MCF 10A (cell line): ENCODE data around the gene UGT1A5. TPM values are rescaled to one million over a fixed set of nuclear protein-coding genes. Genes with fewer than 3 reads are reported as not detected.

Source experiments
- BruUV-seq: library from RNA; stranded (reverse); fragments of 400-500 nt; replicated peaks from 2 replicates; lab custom pipeline; 2021; lab: Mats Ljungman, UMichigan
- CTCF ChIA-PET: fragments of 300-600 bp; sonication (Branson Sonifier 250); formaldehyde crosslinking; extraction: SDS; loops from one replicate; lab custom pipeline; 2021; ENCODE audit warnings: antibody characterized with exemption, inconsistent platforms; lab: Yijun Ruan, JAX
- POLR2A ChIA-PET: fragments of 300-600, 350-650 bp; sonication (Branson Sonifier 250); formaldehyde crosslinking; extraction: SDS; loops from one replicate; lab custom pipeline; 2020; ENCODE audit warnings: antibody characterized with exemption, inconsistent platforms; lab: Yijun Ruan, JAX
- DNase-seq: peaks from one replicate; pipeline ENCODE4 v3.0.0-alpha.2; 2018; ENCODE audit not compliant: unreplicated experiment
- H3K27ac Mint-ChIP-seq: one replicate; pipeline ENCODE4 v1.8.0; 2022; ENCODE audit warnings: mild to moderate bottlenecking, low read depth, mixed read lengths; ENCODE audit not compliant: unreplicated experiment
- H3K27me3 Mint-ChIP-seq: one replicate; pipeline ENCODE4 v1.8.0; 2022; ENCODE audit warnings: mixed read lengths; ENCODE audit not compliant: insufficient read depth, unreplicated experiment
- H3K36me3 Mint-ChIP-seq: one replicate; pipeline ENCODE4 v1.8.0; 2022; ENCODE audit warnings: mild to moderate bottlenecking, moderate library complexity, mixed read lengths; ENCODE audit not compliant: insufficient read depth, unreplicated experiment
- H3K4me1 Mint-ChIP-seq: one replicate; pipeline ENCODE4 v1.8.0; 2022; ENCODE audit warnings: mixed read lengths; ENCODE audit not compliant: insufficient read depth, unreplicated experiment
- H3K4me3 Mint-ChIP-seq: one replicate; pipeline ENCODE4 v1.8.0; 2022; ENCODE audit warnings: mild to moderate bottlenecking, moderate library complexity, mixed read lengths; ENCODE audit not compliant: unreplicated experiment
- H3K9me3 Mint-ChIP-seq: one replicate; pipeline ENCODE4 v1.8.0; 2022; ENCODE audit warnings: mixed read lengths; ENCODE audit not compliant: unreplicated experiment
- CTCF ChIP-seq: fragments of 200-600 bp; IDR thresholded peaks from one replicate; pipeline ENCODE4 v1.8.0; 2022; ENCODE audit warnings: antibody characterized with exemption, mild to moderate bottlenecking; ENCODE audit not compliant: unreplicated experiment
- intact Hi-C: fragments of 100-400 bp; cut with micrococcal nuclease; formaldehyde crosslinking; loops from 2 replicates; pipeline ENCODE4 v1.14.1; 2022
- total RNA-seq: library from RNA; stranded (reverse); gene quantifications from 2 replicates; pipeline ENCODE4 v1.2.3, GENCODE V29; 2022

The UGT1A5 gene
- total RNA-seq, 1 experiment from 2014 or later: not detected

- ChIA-PET CTCF (no interaction called here), POLR2A (interaction anchor here (1.1 kb wide), 1 partner anchor 56 kb away, joined by 3 read pairs; no protein-coding TSS in a partner anchor)
- Mint-ChIP-seq H3K9me3 (no peaks in the 10 kb centered on the region), H3K4me3 (no peak overlapping the region), H3K4me1 (no peaks in the 10 kb centered on the region), H3K27ac (no peak overlapping the region), H3K36me3 (no peaks in the 10 kb centered on the region), H3K27me3 (no peaks in the 10 kb centered on the region)
- DNase-seq: no peak
- no peak for TF ChIP-seq CTCF
- BruUV-seq: no TSS peak
- intact Hi-C loops: no loop called here
These were observed 104.1 kb downstream of the UGT1A5 start for GRCh38 chr2:233816771-233817170.

- Mint-ChIP-seq H3K4me1 (no peaks in the 10 kb centered on the region), H3K27ac (no peak overlapping the region), H3K9me3 (no peaks in the 10 kb centered on the region), H3K4me3 (no peak overlapping the region), H3K27me3 (no peaks in the 10 kb centered on the region), H3K36me3 (no peaks in the 10 kb centered on the region)
- DNase-seq: no peak
- intact Hi-C loops: no loop called here
- POLR2A ChIA-PET: interaction anchor here (1.1 kb wide), 1 partner anchor 56 kb away, joined by 3 read pairs; no protein-coding TSS in a partner anchor
- TF ChIP-seq CTCF: no peak
- CTCF ChIA-PET: no interaction called here
- BruUV-seq: no TSS peak
These were observed 104.7 kb downstream of the UGT1A5 start for GRCh38 chr2:233817361-233817911.

- intact Hi-C loops: no loop called here
- H3K27ac Mint-ChIP-seq: no peak overlapping the region
- H3K27me3 Mint-ChIP-seq: no peaks in the 10 kb centered on the region
- H3K9me3 Mint-ChIP-seq: no peaks in the 10 kb centered on the region
- no peaks in the 10 kb centered on the region for H3K4me1 Mint-ChIP-seq
- no peak for TF ChIP-seq CTCF
- no peaks in the 10 kb centered on the region for H3K36me3 Mint-ChIP-seq
- POLR2A ChIA-PET: interaction anchor here (1.1 kb wide), 1 partner anchor 57 kb away, joined by 3 read pairs; no protein-coding TSS in a partner anchor
- CTCF ChIA-PET: interaction anchor here (0.6 kb wide), 2 partner anchors 679 to 758 kb away, joined by 3 read pairs; partner anchors contain the start of gene ARL4C
- DNase-seq: no peak
- no TSS peak for BruUV-seq
- H3K4me3 Mint-ChIP-seq: no peak overlapping the region
These were observed 105.4 kb downstream of the UGT1A5 start for GRCh38 chr2:233817995-233818638.
